Activated naive CD4-positive, alpha-beta T cell treated with anti-CD3 and anti-CD28 coated beads for 36 hours (primary cell): Measurements from ENCODE around the gene MORF4L1. TPM values are rescaled to one million over a fixed set of nuclear protein-coding genes. Genes with fewer than 3 reads are reported as not detected.
"Not testable (repeated sequence)": the region's sequence is repeated elsewhere in the genome, so short reads cannot be mapped to it uniquely, and the experiment has no call there.

Experiments
- CTCF ChIA-PET: fragments of 350-600 bp; sonication (Branson Sonifier 250); formaldehyde crosslinking; loops from one replicate; lab custom pipeline; 2021; ENCODE audit warnings: antibody characterized with exemption; lab: Charles Lee
- DNase-seq: peaks from one replicate; pipeline ENCODE4 v3.0.0-alpha.2; 2020
- H3K27ac Mint-ChIP-seq: one replicate; pipeline ENCODE4 v1.8.0; 2021; ENCODE audit warnings: mild to moderate bottlenecking, mixed read lengths
- H3K27me3 Mint-ChIP-seq: one replicate; pipeline ENCODE4 v1.8.0; 2021; ENCODE audit warnings: low read depth, mixed read lengths
- H3K36me3 Mint-ChIP-seq: one replicate; pipeline ENCODE4 v1.8.0; 2021; ENCODE audit warnings: low read depth, mixed read lengths
- H3K4me1 Mint-ChIP-seq: one replicate; pipeline ENCODE4 v1.8.0; 2021; ENCODE audit warnings: low read depth, mixed read lengths
- H3K4me3 Mint-ChIP-seq: one replicate; pipeline ENCODE4 v1.8.0; 2021; ENCODE audit warnings: mild to moderate bottlenecking, moderate library complexity, mixed read lengths
- H3K9me3 Mint-ChIP-seq: one replicate; pipeline ENCODE4 v1.8.0; 2021; ENCODE audit warnings: mixed read lengths
- intact Hi-C: fragments of 100-400 bp; cut with micrococcal nuclease; formaldehyde crosslinking; loops from one replicate; pipeline ENCODE4 v1.15.1; 2023
- total RNA-seq, 2 experiments: library from RNA; stranded (reverse); gene quantifications; one replicate each; pipeline ENCODE4 v1.2.3, GENCODE V29; 2021

Gene MORF4L1, protein sequence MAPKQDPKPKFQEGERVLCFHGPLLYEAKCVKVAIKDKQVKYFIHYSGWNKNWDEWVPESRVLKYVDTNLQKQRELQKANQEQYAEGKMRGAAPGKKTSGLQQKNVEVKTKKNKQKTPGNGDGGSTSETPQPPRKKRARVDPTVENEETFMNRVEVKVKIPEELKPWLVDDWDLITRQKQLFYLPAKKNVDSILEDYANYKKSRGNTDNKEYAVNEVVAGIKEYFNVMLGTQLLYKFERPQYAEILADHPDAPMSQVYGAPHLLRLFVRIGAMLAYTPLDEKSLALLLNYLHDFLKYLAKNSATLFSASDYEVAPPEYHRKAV
- 100 to 1,000 TPM; 299 to 338 TPM for total RNA-seq

DNA sequence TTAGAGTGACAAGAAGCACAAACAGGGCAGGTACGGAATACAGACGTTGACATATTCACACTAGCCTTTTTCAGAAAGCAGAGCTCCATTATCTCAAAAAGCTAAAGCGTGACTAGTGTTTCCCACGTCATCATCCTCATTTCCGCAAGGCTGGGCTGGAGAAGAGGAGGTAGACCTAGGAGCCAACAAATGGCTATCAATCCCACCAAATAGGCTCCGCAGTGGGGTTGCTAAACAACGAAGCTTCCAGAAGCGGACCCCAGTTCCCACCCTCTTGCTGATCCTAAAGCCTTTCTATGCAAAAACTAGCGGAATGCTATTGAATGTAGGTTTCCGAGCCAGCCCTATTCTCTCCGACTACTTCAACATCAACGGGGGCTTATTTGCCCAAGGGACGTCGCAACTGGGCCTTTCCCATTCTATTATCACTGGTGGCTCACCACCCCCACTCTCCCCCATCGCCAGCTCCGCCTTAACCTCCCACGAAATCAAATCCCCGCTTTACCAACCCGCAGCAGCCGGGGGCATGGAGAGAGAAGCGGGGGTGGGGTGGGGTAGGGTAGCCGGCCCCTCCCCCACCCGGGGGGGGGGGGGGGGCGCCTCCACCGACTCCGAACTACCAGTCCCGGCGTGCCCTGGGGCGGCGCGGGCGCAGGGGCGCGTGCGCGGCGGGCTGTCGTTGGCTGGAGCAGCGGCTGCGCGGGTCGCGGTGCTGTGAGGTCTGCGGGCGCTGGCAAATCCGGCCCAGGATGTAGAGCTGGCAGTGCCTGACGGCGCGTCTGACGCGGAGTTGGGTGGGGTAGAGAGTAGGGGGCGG lies at the start of gene MORF4L1:
Gene MORF4L1, plus strand, starts transcription at position 736 of the 817 bp plus-strand sequence. CDS start 128 bp downstream, outside the sequence.
- Mint-ChIP-seq H3K27ac (peak within 1 kb of the TSS; percentile 100), H3K36me3 (peaks cover 18% of the 10 kb centered on the region), H3K27me3 (no peaks in the 10 kb centered on the region), H3K9me3 (no peaks in the 10 kb centered on the region), H3K4me3 (peak within 1 kb of the TSS; percentile 100), H3K4me1 (peaks cover 26% of the 10 kb centered on the region)
- CTCF ChIA-PET = interaction anchor here (0.6 to 0.7 kb wide), 2 partner anchors 61 to 214 kb away, joined by 3 to 4 read pairs; no protein-coding TSS in a partner anchor
- DNase-seq = peak; percentile 96
- intact Hi-C loops = loop anchor here (2.0 to 5.0 kb wide), 4 partner anchors 110 to 1094 kb away; partner anchors contain the start of genes IREB2 and PSMA4

DNA sequence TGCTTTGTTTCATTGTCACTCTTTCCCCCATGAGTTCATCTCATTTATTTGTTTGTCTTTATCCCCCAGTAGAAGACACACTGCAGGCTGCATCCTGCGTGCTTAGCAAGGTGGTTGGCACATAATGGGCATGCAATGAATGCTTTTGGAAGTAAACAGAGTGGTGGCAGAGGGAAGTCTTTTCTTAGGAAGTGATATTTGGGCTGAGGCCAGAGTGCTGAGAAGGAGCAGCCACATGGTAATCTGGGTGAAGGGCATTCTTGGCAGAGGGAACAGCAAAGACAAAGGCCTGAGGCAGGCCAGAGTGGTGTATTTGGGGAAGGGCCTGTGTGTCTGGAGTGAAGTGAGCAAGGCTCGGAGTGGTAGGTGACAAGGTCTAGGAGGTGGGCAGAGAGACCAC lies 43.8 kb upstream of the MORF4L1 start:
- H3K27me3 Mint-ChIP-seq = peaks cover 4% of the 10 kb centered on the region
- intact Hi-C loops = no loop called here
- DNase-seq = no peak
- no peak overlapping the region for H3K4me3 Mint-ChIP-seq
- H3K9me3 Mint-ChIP-seq = no peaks in the 10 kb centered on the region
- H3K27ac Mint-ChIP-seq = no peak overlapping the region
- CTCF ChIA-PET = interaction anchor here (1.5 kb wide), 1 partner anchor 22 kb away, joined by 8 read pairs; no protein-coding TSS in a partner anchor
- no peaks in the 10 kb centered on the region for H3K36me3 Mint-ChIP-seq
- H3K4me1 Mint-ChIP-seq = peaks cover 10% of the 10 kb centered on the region

DNA sequence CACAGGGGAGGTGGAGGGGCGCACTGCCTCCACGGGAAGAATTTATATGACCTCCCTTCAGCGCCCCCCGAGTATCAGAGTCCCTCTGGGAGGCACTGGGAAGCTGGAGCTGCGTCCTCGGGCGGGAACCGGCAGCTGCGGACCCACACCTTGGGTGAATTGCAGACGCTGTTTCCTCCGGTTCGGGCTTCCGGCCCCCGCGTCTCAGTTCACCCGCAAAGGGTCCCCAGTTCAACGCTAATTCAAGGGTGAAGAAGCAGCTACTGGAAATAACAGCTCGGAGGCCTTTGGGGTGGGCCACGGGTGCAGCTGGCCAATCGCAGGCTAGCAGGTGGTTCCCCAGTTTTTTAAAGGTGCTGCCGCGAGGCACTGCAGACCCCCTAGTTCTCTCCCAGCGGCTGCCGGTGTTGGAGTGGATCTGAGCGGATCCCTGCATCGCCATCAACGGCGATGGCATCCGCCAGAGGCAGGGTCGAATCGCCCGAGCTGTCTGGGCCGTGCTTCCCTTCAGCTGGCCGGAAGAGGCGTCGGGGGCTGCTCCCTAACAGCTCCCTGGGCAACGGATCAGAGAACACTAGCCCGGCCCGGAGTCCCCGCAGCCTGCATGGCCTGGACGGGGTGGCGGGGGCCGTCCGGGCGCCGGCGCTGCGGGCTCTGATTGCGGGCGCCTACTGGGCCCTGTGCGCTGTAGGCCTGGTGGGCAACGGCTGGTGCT lies 42.0 kb upstream of the MORF4L1 start:
- Mint-ChIP-seq H3K9me3 (no peaks in the 10 kb centered on the region), H3K4me1 (peaks cover 10% of the 10 kb centered on the region), H3K27me3 (peaks cover 4% of the 10 kb centered on the region), H3K36me3 (no peaks in the 10 kb centered on the region), H3K4me3 (peak overlapping the region; percentile 56), H3K27ac (no peak overlapping the region)
- CTCF ChIA-PET = interaction anchor here (1.5 kb wide), 1 partner anchor 23 kb away, joined by 8 read pairs; no protein-coding TSS in a partner anchor
- peak; percentile 15 for DNase-seq
- intact Hi-C loops = no loop called here

DNA sequence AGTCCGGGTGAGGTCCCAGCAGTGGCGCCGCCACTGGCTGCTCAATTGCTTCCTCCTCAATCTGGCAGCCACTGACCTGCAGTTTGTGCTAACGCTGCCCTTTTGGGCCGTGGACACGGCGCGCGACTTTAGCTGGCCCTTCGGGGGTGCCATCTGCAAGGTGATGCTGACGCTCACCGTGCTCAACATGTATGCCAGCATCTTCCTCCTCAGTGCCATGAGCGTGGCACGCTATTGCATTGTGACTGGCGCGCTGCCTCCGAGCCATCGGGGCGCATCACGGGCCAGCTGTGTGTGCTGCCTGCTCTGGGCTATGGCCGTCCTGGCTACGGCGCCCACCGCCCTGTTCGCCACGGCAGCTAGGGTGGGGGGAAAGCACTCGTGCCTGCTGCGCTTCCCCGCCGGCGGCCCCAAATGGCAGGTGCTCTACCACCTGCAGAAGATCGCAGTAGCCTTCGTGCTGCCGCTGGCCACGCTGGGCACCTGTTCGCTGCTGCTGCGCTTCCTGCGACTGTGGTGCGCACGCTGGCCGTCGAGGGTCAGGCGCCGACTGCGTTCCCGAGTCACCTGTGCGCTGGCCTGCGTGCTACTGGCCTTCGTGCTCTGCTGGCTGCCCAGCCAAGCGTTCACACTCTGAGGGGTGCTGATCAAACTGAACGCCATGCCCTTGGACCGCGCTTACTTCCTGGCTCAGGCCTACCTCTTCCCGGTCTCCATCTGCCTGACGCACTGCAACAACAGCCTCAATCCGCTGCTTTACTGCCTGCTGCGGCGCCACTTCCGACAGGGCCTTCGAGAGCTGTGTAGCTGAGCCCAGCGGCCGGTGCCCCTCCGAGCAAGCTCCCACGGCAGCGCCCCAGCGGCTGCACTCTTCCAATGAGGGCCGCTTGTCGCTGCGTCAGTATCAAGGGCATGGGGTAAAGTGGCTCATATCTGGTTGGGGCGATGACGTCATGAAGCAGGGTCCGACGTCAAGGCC lies 41.2 kb upstream of the MORF4L1 start:
- no peak for DNase-seq
- Mint-ChIP-seq H3K36me3 (no peaks in the 10 kb centered on the region), H3K9me3 (no peaks in the 10 kb centered on the region), H3K4me1 (peaks cover 10% of the 10 kb centered on the region), H3K4me3 (no peak overlapping the region), H3K27ac (no peak overlapping the region), H3K27me3 (peaks cover 4% of the 10 kb centered on the region)
- intact Hi-C loops = no loop called here
- CTCF ChIA-PET = no interaction called here

DNA sequence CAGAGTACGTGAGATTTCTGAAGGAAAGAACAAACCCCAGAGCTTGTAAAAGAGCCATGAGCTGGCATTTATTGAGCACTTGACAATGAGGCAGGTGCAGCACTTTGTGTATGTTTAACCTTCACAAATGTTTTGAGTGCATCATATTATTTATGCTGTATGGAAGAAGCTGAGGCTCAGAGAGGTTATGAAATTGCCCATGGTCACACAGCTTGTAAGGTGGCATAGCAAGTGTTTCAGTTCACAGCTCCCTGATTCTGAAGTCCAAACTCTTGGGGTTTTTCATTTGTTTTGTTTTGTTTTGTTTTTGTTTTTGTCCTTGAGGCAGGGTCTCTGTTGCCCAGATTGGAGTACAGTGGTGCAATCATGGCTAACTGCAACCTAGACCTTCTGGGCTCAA lies 36.4 kb upstream of the MORF4L1 start:
- no peak for DNase-seq
- intact Hi-C loops = no loop called here
- peaks cover 6% of the 10 kb centered on the region for H3K4me1 Mint-ChIP-seq
- H3K27ac Mint-ChIP-seq = no peak overlapping the region
- H3K4me3 Mint-ChIP-seq = no peak overlapping the region
- peaks cover 4% of the 10 kb centered on the region for H3K27me3 Mint-ChIP-seq
- no peaks in the 10 kb centered on the region for H3K9me3 Mint-ChIP-seq
- CTCF ChIA-PET = no interaction called here
- H3K36me3 Mint-ChIP-seq = no peaks in the 10 kb centered on the region

DNA sequence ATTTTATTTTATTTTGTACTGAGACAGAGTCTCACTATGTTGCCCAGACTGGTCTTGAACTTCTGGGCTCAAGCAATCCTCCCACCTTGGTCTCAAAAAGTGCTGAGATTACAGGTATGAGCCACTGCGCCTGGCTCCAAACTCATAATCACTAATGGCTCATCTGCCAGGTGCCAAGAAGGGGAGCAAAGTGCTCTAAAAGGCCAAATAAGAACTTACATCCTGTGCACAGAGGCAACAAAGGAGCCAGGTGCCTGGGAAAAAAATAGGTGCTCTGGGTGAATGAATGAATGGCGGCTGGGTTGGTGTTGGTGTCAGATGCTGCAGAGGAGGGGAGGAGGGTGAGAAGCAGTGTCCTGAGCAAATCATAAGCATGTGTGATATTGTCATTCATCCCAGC lies 35.6 kb upstream of the MORF4L1 start:
- CTCF ChIA-PET = no interaction called here
- no peak overlapping the region for H3K27ac Mint-ChIP-seq
- H3K27me3 Mint-ChIP-seq = peaks cover under 1% of the 10 kb centered on the region

DNA sequence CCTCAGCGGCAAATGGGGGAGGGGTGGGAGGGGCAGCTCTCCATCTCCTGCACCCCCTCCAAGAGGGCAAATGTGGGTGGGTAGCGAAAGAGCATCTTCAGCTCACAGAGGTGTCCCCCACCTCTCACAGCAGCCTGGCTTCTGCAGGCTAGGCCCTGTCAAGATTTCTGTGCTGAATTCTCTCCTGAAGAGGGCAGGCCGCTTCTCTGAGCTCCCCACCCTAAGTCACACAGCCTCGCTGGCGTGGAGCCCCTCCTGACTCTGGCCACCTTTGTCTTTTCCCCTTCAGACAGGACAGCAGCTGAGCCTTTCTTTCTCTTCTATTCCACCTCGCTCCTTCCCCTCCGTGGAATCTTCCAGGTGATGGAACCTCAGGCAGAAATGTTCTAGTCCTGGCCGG lies 35.1 kb upstream of the MORF4L1 start:
- Mint-ChIP-seq H3K4me3 (no peak overlapping the region), H3K4me1 (no peaks in the 10 kb centered on the region), H3K36me3 (no peaks in the 10 kb centered on the region), H3K27me3 (no peaks in the 10 kb centered on the region), H3K27ac (no peak overlapping the region), H3K9me3 (no peaks in the 10 kb centered on the region)
- CTCF ChIA-PET = no interaction called here
- intact Hi-C loops = no loop called here
- no peak for DNase-seq

More for the DNA sequence above, 35.6 kb upstream of the MORF4L1 start:
- Mint-ChIP-seq H3K9me3 (no peaks in the 10 kb centered on the region), H3K4me3 (no peak overlapping the region), H3K4me1 (peaks cover under 1% of the 10 kb centered on the region), H3K36me3 (no peaks in the 10 kb centered on the region)
- intact Hi-C loops = no loop called here
- DNase-seq = no peak

DNA sequence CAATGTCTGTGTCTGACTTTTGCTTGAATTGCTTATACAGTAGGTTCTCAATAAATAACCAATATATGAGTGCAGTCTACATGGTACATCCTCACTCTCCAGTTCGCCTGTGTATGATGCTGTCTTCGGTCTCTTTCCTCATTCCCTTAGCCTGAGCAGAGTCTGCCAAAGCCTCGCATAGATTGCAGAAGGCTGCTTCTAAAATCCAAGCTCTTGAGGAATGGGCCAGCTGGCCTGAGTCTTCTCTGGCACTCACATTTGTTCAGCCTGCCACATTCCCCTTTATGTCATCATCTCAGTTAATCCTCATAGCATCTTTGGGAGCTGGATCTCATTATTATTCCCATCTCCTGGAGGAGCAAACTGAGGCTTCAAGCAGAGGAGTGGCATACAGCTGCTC lies 34.2 kb upstream of the MORF4L1 start:
- Mint-ChIP-seq H3K27ac (no peak overlapping the region), H3K27me3 (no peaks in the 10 kb centered on the region), H3K9me3 (no peaks in the 10 kb centered on the region), H3K4me1 (no peaks in the 10 kb centered on the region), H3K36me3 (no peaks in the 10 kb centered on the region), H3K4me3 (no peak overlapping the region)
- DNase-seq = no peak
- intact Hi-C loops = no loop called here
- CTCF ChIA-PET = no interaction called here

DNA sequence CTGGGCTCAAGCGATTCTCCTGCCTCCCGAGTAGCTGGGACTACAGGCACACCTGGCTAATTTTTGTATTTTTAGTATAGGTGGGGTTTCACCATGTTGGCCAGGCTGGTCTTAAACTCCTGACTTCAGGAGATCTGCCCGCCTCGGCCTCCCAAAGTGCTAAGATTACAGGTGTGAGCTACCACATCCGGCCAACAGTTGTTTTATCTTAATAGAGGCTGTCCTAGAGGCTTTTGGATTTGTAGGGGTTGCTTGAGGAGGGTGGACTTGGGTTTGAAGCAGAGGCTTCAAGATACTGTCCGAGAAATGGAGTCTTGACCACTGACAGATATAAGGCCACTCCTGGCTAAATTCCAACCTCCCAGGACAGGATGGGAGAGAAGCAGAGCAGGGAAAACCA lies 33.5 kb upstream of the MORF4L1 start:
- H3K4me1 Mint-ChIP-seq, H3K27me3 Mint-ChIP-seq, H3K9me3 Mint-ChIP-seq, H3K27ac Mint-ChIP-seq, intact Hi-C loops, CTCF ChIA-PET, DNase-seq, H3K36me3 Mint-ChIP-seq, H3K4me3 Mint-ChIP-seq: not testable (repeated sequence)

DNA sequence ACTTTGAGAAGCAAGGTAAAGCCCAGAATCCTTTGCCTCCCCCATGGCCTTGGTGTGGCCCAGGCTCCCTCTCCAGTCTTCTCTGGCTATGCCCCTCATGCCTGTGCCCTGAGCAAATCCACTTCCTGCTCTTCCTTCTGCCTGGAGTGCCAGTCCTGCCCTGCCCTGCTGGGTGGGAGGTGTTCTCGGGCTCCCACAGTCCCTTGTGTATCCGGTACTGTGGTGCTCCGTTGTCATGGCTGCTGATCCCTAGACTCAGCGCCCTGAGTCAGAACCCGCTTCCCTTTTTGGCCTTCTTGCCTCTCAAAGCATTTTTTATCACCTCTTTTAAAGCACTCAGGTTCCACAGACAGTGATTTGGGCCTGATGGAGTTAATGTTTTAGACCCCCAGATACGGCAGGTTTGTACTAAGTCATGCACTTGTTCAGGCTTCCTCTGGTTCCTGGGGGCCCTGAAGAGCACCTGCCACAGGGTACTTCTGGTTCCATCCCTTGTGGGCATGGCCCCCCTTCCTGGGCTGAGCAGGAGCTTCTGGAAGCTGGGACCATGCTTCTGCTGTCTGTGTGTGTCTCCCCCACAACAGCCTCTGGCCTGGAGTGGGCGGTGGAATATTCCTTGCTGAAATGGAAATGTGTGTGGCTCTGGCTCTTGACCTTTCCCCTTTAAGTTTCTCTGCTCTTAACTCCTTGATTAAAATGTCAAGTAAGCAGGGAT lies 31.9 kb upstream of the MORF4L1 start:
- Mint-ChIP-seq H3K4me3 (no peak overlapping the region), H3K27ac (no peak overlapping the region), H3K9me3 (no peaks in the 10 kb centered on the region), H3K4me1 (no peaks in the 10 kb centered on the region), H3K36me3 (no peaks in the 10 kb centered on the region), H3K27me3 (no peaks in the 10 kb centered on the region)
- DNase-seq = no peak
- intact Hi-C loops = no loop called here
- CTCF ChIA-PET = no interaction called here

DNA sequence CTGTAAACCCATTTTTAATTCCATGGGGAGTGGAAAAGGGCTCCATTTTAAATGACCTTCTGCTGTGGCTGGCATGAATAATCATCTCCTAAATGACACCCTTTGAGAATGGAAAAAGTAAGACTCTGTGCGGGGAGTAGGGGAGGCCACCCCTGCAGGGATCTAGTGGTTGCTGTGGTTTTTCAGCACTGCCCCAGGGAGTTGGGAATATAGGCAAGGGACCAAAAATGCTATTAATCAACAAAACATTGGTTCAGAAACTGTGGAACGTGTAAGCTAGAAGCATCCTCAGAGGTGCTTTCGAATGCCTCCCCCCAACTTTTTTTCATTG lies 31.3 kb upstream of the MORF4L1 start:
- Mint-ChIP-seq H3K27me3 (no peaks in the 10 kb centered on the region), H3K4me1 (no peaks in the 10 kb centered on the region), H3K4me3 (no peak overlapping the region), H3K9me3 (no peaks in the 10 kb centered on the region), H3K36me3 (no peaks in the 10 kb centered on the region), H3K27ac (no peak overlapping the region)
- intact Hi-C loops = no loop called here
- no peak for DNase-seq
- CTCF ChIA-PET = no interaction called here
